ENCODE results near the gene CHIC2. TPM values are rescaled to one million over a fixed set of nuclear protein-coding genes. Genes with fewer than 3 reads are reported as not detected.
A peak's percentile ranks its signal among the peaks of the same experiment; 100 is the strongest.

CHIC2 gene
- total RNA-seq, 1 experiment from 2014 or later, result 8.2 TPM

GRCh38 chr4:54061873-54062272 is 2.5 kb downstream of the CHIC2 start:
- no peaks in the 10 kb centered on the region for H3K27me3 ChIP-seq (ENCODE audit: insufficient read depth, low read length)
- H3K79me2 ChIP-seq (ENCODE audit: insufficient read depth, low read length), result no peaks in the 10 kb centered on the region
- H3K18ac ChIP-seq (ENCODE audit: insufficient read length, low read depth, low read length), result no peak overlapping the region
- DNase-seq, result no peak
- no peaks in the 10 kb centered on the region; the same call in 1 of the 2 replicates for H3K4me1 ChIP-seq (ENCODE audit: insufficient read depth, low read length)
- H3K4ac ChIP-seq (ENCODE audit: low read depth, low read length), result no peak overlapping the region
- no CpG with 5 or more reads among the region's 1 CpG for WGBS (ENCODE audit: extremely low coverage, insufficient read length, low lambda C conversion rate)
- Mint-ChIP-seq H3K36me3 (ENCODE audit: insufficient read depth in 1 of 3, low read depth in 3 of 3) (no peaks in the 10 kb centered on the region), H3K4me1 (peaks cover 31 to 42% of the 10 kb centered on the region in 2 experiments), H3K27me3 (ENCODE audit: low read depth) (peaks cover 3% of the 10 kb centered on the region), H3K4me3 (0 out of 5 replicates have a peak overlapping the region, but pooled peaks of 1 of the 2 experiments have one; percentile 39), H3K27ac (no peak overlapping the region), H3K9me3 (no peaks in the 10 kb centered on the region)
- no peak overlapping the region for H3K56ac ChIP-seq (ENCODE audit: insufficient read length, low read depth, low read length)
- H4K5ac ChIP-seq (ENCODE audit: insufficient read length, low read depth, low read length), result no peak overlapping the region
- no peak overlapping the region for H2BK120ac ChIP-seq (ENCODE audit: low read depth, low read length, poor library complexity, severe bottlenecking)
- H4K8ac ChIP-seq (replicated peaks; ENCODE audit: insufficient read length, low read depth, low read length), result no peak overlapping the region
- H3K23ac ChIP-seq (ENCODE audit: insufficient read length, low read depth, low read length), result no peak overlapping the region
- H3K14ac ChIP-seq (ENCODE audit: insufficient read depth, low read length), result no peak overlapping the region
- H4K20me1 ChIP-seq (ENCODE audit: control insufficient read depth, insufficient read depth, insufficient read length), result no peaks in the 10 kb centered on the region
- no peak overlapping the region for H3K27ac ChIP-seq (ENCODE audit: insufficient read length, low read depth, low read length)
- no peak overlapping the region for H4K91ac ChIP-seq (ENCODE audit: insufficient read length, low read depth, low read length)
- no peak overlapping the region for H3K9ac ChIP-seq (ENCODE audit: extremely low read depth, insufficient read length, low read length)
- no peak overlapping the region for H2AK5ac ChIP-seq (ENCODE audit: insufficient read length, low read length)
- no peak overlapping the region for H3T11ph ChIP-seq (ENCODE audit: low read length)
- H3K23me2 ChIP-seq (ENCODE audit: insufficient read length, low read depth, low read length, poor library complexity, severe bottlenecking), result peaks cover 7% of the 10 kb centered on the region
- no peak overlapping the region for H2AFZ ChIP-seq (ENCODE audit: low read length)
- no peak overlapping the region for H2BK5ac ChIP-seq (ENCODE audit: insufficient read length, low read length)
- no peaks in the 10 kb centered on the region for H3K9me3 ChIP-seq (ENCODE audit: control insufficient read depth, low read depth, low read length)
- H2BK15ac ChIP-seq (ENCODE audit: low read depth, low read length), result no peak overlapping the region
- no peak overlapping the region for H2BK20ac ChIP-seq (ENCODE audit: low read depth, low read length, poor library complexity, severe bottlenecking)
- TF ChIP-seq CTCF (conservative IDR thresholded peaks at IDR 0.05), result no peak
- peaks cover 7% of the 10 kb centered on the region for H3K79me1 ChIP-seq (ENCODE audit: insufficient read depth, low read depth, low read length, poor library complexity, severe bottlenecking)
- no peak overlapping the region for H2BK12ac ChIP-seq (ENCODE audit: insufficient read length, low read depth, low read length)
- no peak overlapping the region for H3K4me2 ChIP-seq (ENCODE audit: insufficient read depth, insufficient read length, low read length)
